ENCODE results near the gene SERPINA9.

- TF ChIP-seq, protein P1, sequence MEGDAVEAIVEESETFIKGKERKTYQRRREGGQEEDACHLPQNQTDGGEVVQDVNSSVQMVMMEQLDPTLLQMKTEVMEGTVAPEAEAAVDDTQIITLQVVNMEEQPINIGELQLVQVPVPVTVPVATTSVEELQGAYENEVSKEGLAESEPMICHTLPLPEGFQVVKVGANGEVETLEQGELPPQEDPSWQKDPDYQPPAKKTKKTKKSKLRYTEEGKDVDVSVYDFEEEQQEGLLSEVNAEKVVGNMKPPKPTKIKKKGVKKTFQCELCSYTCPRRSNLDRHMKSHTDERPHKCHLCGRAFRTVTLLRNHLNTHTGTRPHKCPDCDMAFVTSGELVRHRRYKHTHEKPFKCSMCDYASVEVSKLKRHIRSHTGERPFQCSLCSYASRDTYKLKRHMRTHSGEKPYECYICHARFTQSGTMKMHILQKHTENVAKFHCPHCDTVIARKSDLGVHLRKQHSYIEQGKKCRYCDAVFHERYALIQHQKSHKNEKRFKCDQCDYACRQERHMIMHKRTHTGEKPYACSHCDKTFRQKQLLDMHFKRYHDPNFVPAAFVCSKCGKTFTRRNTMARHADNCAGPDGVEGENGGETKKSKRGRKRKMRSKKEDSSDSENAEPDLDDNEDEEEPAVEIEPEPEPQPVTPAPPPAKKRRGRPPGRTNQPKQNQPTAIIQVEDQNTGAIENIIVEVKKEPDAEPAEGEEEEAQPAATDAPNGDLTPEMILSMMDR (IDR thresholded peaks at IDR 0.05; ENCODE audit: borderline replicate concordance, extremely low read depth, low read length, poor library complexity, severe bottlenecking): no peak
- TF ChIP-seq EZH2 (IDR thresholded peaks at IDR 0.05; ENCODE audit: borderline replicate concordance, low read depth, low read length, severe bottlenecking): no peak
Measured at GRCh38 chr14:94481468-94482131, 5.6 kb upstream of the SERPINA9 start.
